GM12891 (cell line): ENCODE measurements around the gene PEMT.

Experiments
- SPI1 ChIP-seq: IDR thresholded peaks from 2 replicates; pipeline ENCODE4 v1.6.1; 2011; ENCODE audit warnings: low read depth, low read length, control low read depth
- TAF1 ChIP-seq: IDR thresholded peaks from 2 replicates; pipeline ENCODE4 v1.6.1; 2011; ENCODE audit warnings: low read depth, low read length, control low read depth

GRCh38 chr17:17514993-17515933, 76.2 kb downstream of the PEMT start:
- TF ChIP-seq SPI1 (no peak), TAF1 (no peak)
